HL-60 (cell line): ENCODE data around the gene COPG2.

Experiments used
- GABPA ChIP-seq: IDR thresholded peaks from 2 replicates; pipeline ENCODE4 v1.6.1; 2012; ENCODE audit warnings: low read depth
- POLR2AphosphoS5 ChIP-seq: IDR thresholded peaks from 2 replicates; pipeline ENCODE4 v1.6.1; 2012; ENCODE audit warnings: low read depth
- TF ChIP-seq, protein P1 (sequence below): IDR thresholded peaks from one replicate; pipeline ENCODE4 v1.5.1; 2011; ENCODE audit warnings: low read length, control low read depth, inconsistent platforms; ENCODE audit not compliant: insufficient read depth
- TF ChIP-seq, protein P2 (sequence below): IDR thresholded peaks from 2 replicates; pipeline ENCODE4 v1.6.1; 2012; ENCODE audit warnings: low read depth; ENCODE audit not compliant: insufficient replicate concordance

GRCh38 chr7:130701650-130702049, 33.1 kb upstream of the COPG2 start:
- TF ChIP-seq, protein P1, sequence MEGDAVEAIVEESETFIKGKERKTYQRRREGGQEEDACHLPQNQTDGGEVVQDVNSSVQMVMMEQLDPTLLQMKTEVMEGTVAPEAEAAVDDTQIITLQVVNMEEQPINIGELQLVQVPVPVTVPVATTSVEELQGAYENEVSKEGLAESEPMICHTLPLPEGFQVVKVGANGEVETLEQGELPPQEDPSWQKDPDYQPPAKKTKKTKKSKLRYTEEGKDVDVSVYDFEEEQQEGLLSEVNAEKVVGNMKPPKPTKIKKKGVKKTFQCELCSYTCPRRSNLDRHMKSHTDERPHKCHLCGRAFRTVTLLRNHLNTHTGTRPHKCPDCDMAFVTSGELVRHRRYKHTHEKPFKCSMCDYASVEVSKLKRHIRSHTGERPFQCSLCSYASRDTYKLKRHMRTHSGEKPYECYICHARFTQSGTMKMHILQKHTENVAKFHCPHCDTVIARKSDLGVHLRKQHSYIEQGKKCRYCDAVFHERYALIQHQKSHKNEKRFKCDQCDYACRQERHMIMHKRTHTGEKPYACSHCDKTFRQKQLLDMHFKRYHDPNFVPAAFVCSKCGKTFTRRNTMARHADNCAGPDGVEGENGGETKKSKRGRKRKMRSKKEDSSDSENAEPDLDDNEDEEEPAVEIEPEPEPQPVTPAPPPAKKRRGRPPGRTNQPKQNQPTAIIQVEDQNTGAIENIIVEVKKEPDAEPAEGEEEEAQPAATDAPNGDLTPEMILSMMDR, result no peak
- TF ChIP-seq, protein P2, sequence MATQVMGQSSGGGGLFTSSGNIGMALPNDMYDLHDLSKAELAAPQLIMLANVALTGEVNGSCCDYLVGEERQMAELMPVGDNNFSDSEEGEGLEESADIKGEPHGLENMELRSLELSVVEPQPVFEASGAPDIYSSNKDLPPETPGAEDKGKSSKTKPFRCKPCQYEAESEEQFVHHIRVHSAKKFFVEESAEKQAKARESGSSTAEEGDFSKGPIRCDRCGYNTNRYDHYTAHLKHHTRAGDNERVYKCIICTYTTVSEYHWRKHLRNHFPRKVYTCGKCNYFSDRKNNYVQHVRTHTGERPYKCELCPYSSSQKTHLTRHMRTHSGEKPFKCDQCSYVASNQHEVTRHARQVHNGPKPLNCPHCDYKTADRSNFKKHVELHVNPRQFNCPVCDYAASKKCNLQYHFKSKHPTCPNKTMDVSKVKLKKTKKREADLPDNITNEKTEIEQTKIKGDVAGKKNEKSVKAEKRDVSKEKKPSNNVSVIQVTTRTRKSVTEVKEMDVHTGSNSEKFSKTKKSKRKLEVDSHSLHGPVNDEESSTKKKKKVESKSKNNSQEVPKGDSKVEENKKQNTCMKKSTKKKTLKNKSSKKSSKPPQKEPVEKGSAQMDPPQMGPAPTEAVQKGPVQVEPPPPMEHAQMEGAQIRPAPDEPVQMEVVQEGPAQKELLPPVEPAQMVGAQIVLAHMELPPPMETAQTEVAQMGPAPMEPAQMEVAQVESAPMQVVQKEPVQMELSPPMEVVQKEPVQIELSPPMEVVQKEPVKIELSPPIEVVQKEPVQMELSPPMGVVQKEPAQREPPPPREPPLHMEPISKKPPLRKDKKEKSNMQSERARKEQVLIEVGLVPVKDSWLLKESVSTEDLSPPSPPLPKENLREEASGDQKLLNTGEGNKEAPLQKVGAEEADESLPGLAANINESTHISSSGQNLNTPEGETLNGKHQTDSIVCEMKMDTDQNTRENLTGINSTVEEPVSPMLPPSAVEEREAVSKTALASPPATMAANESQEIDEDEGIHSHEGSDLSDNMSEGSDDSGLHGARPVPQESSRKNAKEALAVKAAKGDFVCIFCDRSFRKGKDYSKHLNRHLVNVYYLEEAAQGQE, result no peak
- no peak for TF ChIP-seq GABPA
- TF ChIP-seq POLR2AphosphoS5, result no peak
